Caco-2 (cell line): ENCODE measurements around the gene RTF1. TPM values are rescaled to one million over a fixed set of nuclear protein-coding genes. Genes with fewer than 3 reads are reported as not detected.

ENCODE experiments used
- BruUV-seq: library from RNA; stranded (reverse); fragments of 400-500 nt; replicated peaks from 2 replicates; lab custom pipeline; 2021; lab: Mats Ljungman, UMichigan
- CTCF ChIA-PET: fragments of 300-600 bp; sonication (Branson Sonifier 250); formaldehyde crosslinking; loops from one replicate; lab custom pipeline; 2022; ENCODE audit warnings: antibody characterized with exemption; lab: Charles Lee
- POLR2A ChIA-PET: fragments of 300-600 bp; sonication (Branson Sonifier 250); formaldehyde crosslinking; loops from one replicate; lab custom pipeline; 2022; ENCODE audit warnings: antibody characterized with exemption; lab: Charles Lee
- DNase-seq, 2 experiments: peaks; one replicate each; pipeline versions ENCODE4 v3.0.0 to v3.0.0-alpha.2; 2020 to 2022
- H3K27me3 ChIP-seq: replicated peaks from 2 replicates; pipeline ENCODE4 v1.6.0; 2011; ENCODE audit warnings: low read length; ENCODE audit not compliant: control insufficient read depth, insufficient read depth
- H3K36me3 ChIP-seq: 2 replicates; pipeline ENCODE4 v1.5.1; 2011; ENCODE audit warnings: low read length; ENCODE audit not compliant: control insufficient read depth, insufficient read depth
- H3K4me1 ChIP-seq: fragments of 250-450 bp; sonication (Bioruptor Pico); 2 replicates; pipeline ENCODE4 v1.5.1; 2020; ENCODE audit warnings: mild to moderate bottlenecking
- H3K4me3 ChIP-seq: 2 replicates; pipeline ENCODE4 v1.5.1; 2011; ENCODE audit warnings: low read depth, mild to moderate bottlenecking, control low read depth, low read length
- H3K9me3 ChIP-seq: fragments of 250-450 bp; sonication (Bioruptor Pico); 2 replicates; pipeline ENCODE4 v1.5.1; 2020; ENCODE audit warnings: mild to moderate bottlenecking, moderate library complexity
- H3K27ac Mint-ChIP-seq: one replicate; pipeline ENCODE4 v1.8.0; 2022; ENCODE audit warnings: mixed read lengths; ENCODE audit not compliant: unreplicated experiment
- H3K27me3 Mint-ChIP-seq: one replicate; pipeline ENCODE4 v1.8.0; 2022; ENCODE audit warnings: mixed read lengths; ENCODE audit not compliant: insufficient read depth, unreplicated experiment
- H3K36me3 Mint-ChIP-seq: one replicate; pipeline ENCODE4 v1.8.0; 2022; ENCODE audit warnings: mild to moderate bottlenecking, mixed read lengths; ENCODE audit not compliant: insufficient read depth, unreplicated experiment
- H3K4me1 Mint-ChIP-seq: one replicate; pipeline ENCODE4 v1.8.0; 2022; ENCODE audit warnings: low read depth, mixed read lengths; ENCODE audit not compliant: unreplicated experiment
- H3K4me3 Mint-ChIP-seq: one replicate; pipeline ENCODE4 v1.8.0; 2022; ENCODE audit warnings: mild to moderate bottlenecking, moderate library complexity, mixed read lengths; ENCODE audit not compliant: unreplicated experiment
- H3K9me3 Mint-ChIP-seq: one replicate; pipeline ENCODE4 v1.8.0; 2022; ENCODE audit warnings: mixed read lengths; ENCODE audit not compliant: unreplicated experiment
- CTCF ChIP-seq, 2 experiments: fragments of 200-600 bp in 1 of 2; IDR thresholded peaks; 1 replicate in 1 of 2; 2 replicates in 1 of 2; pipeline versions ENCODE4 v1.5.1 to v1.8.0; 2011 to 2022; ENCODE audit warnings: antibody characterized with exemption in 1 of 2, control low read depth in 1 of 2, inconsistent platforms in 1 of 2, low read depth in 1 of 2, low read length in 1 of 2, mild to moderate bottlenecking in 1 of 2, moderate library complexity in 1 of 2; ENCODE audit not compliant: insufficient read depth in 1 of 2, severe bottlenecking in 1 of 2, unreplicated experiment in 1 of 2
- intact Hi-C: fragments of 100-400 bp; cut with micrococcal nuclease; formaldehyde crosslinking; loops from one replicate; pipeline ENCODE4 v1.10.0; 2022; ENCODE audit not compliant: unreplicated experiment
- total RNA-seq: library from RNA; stranded (reverse); gene quantifications from 2 replicates; pipeline ENCODE4 v1.2.3, GENCODE V29; 2022

RTF1 gene
- total RNA-seq, 1 experiment from 2014 or later: 40.8 TPM

GRCh38 chr15:41506796-41507341, 90.0 kb downstream of the RTF1 start:
- H3K36me3 Mint-ChIP-seq: peaks cover 13% of the 10 kb centered on the region
- peak; percentile 65 to 68 for DNase-seq
- BruUV-seq: no TSS peak
- H3K27me3 ChIP-seq: no peaks in the 10 kb centered on the region
- peak; percentile 49 to 71 for TF ChIP-seq CTCF (IDR thresholded peaks at IDR 0.05; ENCODE audit: insufficient read depth in 1 of 2, low read depth in 1 of 2, low read length in 1 of 2, severe bottlenecking in 1 of 2, unreplicated experiment in 1 of 2)
- ChIA-PET POLR2A (interaction anchor here (1.0 to 1.3 kb wide), 2 partner anchors 37 to 41 kb away, joined by 3 read pairs; partner anchors contain the start of gene RPAP1), CTCF (interaction anchor here (0.5 to 3.0 kb wide), 6 partner anchors 11 to 398 kb away, joined by 3 to 22 read pairs (median 3); no protein-coding TSS in a partner anchor)
- no peak overlapping the region for H3K4me3 ChIP-seq
- H3K9me3 Mint-ChIP-seq: no peaks in the 10 kb centered on the region
- H3K4me1 Mint-ChIP-seq: no peaks in the 10 kb centered on the region
- H3K9me3 ChIP-seq: no peaks in the 10 kb centered on the region
- intact Hi-C loops: loop anchor here (1.0 kb wide), 1 partner anchor 41 kb away; no protein-coding TSS in a partner anchor
- no peaks in the 10 kb centered on the region for H3K4me1 ChIP-seq
- H3K36me3 ChIP-seq: no peaks in the 10 kb centered on the region; the same call in 1 of the 2 replicates
- no peaks in the 10 kb centered on the region for H3K27me3 Mint-ChIP-seq
- no peak overlapping the region for H3K4me3 Mint-ChIP-seq
- H3K27ac Mint-ChIP-seq: no peak overlapping the region

- no peak for TF ChIP-seq CTCF (IDR thresholded peaks at IDR 0.05; ENCODE audit: insufficient read depth in 1 of 2, low read depth in 1 of 2, low read length in 1 of 2, severe bottlenecking in 1 of 2, unreplicated experiment in 1 of 2)
- H3K4me1 ChIP-seq: peaks cover 4% of the 10 kb centered on the region; the same call in 1 of the 2 replicates
- Mint-ChIP-seq H3K4me1 (no peaks in the 10 kb centered on the region), H3K36me3 (peaks cover 13% of the 10 kb centered on the region), H3K27ac (no peak overlapping the region), H3K27me3 (no peaks in the 10 kb centered on the region), H3K9me3 (no peaks in the 10 kb centered on the region), H3K4me3 (no peak overlapping the region)
- no peak overlapping the region for H3K4me3 ChIP-seq
- H3K9me3 ChIP-seq: no peaks in the 10 kb centered on the region
- intact Hi-C loops: loop anchor here (1.0 kb wide), 1 partner anchor 42 kb away; no protein-coding TSS in a partner anchor
- H3K36me3 ChIP-seq: no peaks in the 10 kb centered on the region; the same call in 1 of the 2 replicates
- no peak for DNase-seq
- ChIA-PET CTCF (interaction anchor here (1.0 to 3.0 kb wide), 3 partner anchors 28 to 397 kb away, joined by 3 to 22 read pairs (median 3); no protein-coding TSS in a partner anchor), POLR2A (interaction anchor here (1.3 kb wide), 1 partner anchor 36 kb away, joined by 3 read pairs; the partner anchor contains the start of gene RPAP1)
- no TSS peak for BruUV-seq
- H3K27me3 ChIP-seq: no peaks in the 10 kb centered on the region
Observed at GRCh38 chr15:41507820-41508290, 91.0 kb downstream of the RTF1 start.

GRCh38 chr15:41510728-41511127, 93.8 kb downstream of the RTF1 start:
- H3K27ac Mint-ChIP-seq: no peak overlapping the region
- Histone ChIP-seq H3K36me3 (no peaks in the 10 kb centered on the region), H3K9me3 (no peaks in the 10 kb centered on the region), H3K27me3 (no peaks in the 10 kb centered on the region), H3K4me1 (peaks cover 4% of the 10 kb centered on the region; the same call in 1 of the 2 replicates), H3K4me3 (peak overlapping the region; percentile 61)
- TF ChIP-seq CTCF (IDR thresholded peaks at IDR 0.05; ENCODE audit: insufficient read depth in 1 of 2, low read depth in 1 of 2, low read length in 1 of 2, severe bottlenecking in 1 of 2, unreplicated experiment in 1 of 2): no peak
- ChIA-PET CTCF (interaction anchor here (1.1 to 1.9 kb wide), 2 partner anchors 15 to 45 kb away, joined by 3 to 6 read pairs; no protein-coding TSS in a partner anchor), POLR2A (no interaction called here)
- H3K27me3 Mint-ChIP-seq: no peaks in the 10 kb centered on the region
- intact Hi-C loops: no loop called here
- peak overlapping the region; percentile 71 for H3K4me3 Mint-ChIP-seq
- BruUV-seq: no TSS peak
- H3K9me3 Mint-ChIP-seq: no peaks in the 10 kb centered on the region
- H3K36me3 Mint-ChIP-seq: peaks cover 4% of the 10 kb centered on the region
- no peak for DNase-seq
- H3K4me1 Mint-ChIP-seq: no peaks in the 10 kb centered on the region
